Stimulated activated naive CD8-positive, alpha-beta T cell treated with anti-CD3 and anti-CD28 coated beads, Interleukin-15, amount 100 ng/mL, for 72 hours (primary cell): ENCODE results near the gene ZNF593.

Source experiments
- ATAC-seq: fragments of 150-1000 bp; cut with Tn5 transposase; 2 replicates; pipeline ENCODE4 v1.10.0; 2021; ENCODE audit warnings: mild to moderate bottlenecking, moderate library complexity
- DNase-seq, 2 donors: peaks; one replicate each; pipeline ENCODE4 v3.0.0; 2021 to 2022
- H3K27ac Mint-ChIP-seq, 2 donors: one replicate each; pipeline ENCODE4 v1.8.0; 2022; ENCODE audit warnings: mild to moderate bottlenecking in 2 of 2, mixed read lengths in 2 of 2, moderate library complexity in 2 of 2
- H3K27me3 Mint-ChIP-seq: one replicate; pipeline ENCODE4 v1.8.0; 2022; ENCODE audit warnings: mixed read lengths
- H3K4me1 Mint-ChIP-seq: one replicate; pipeline ENCODE4 v1.8.0; 2022; ENCODE audit warnings: mild to moderate bottlenecking, mixed read lengths
- H3K4me3 Mint-ChIP-seq, 2 donors: one replicate each; pipeline ENCODE4 v1.8.0; 2022; ENCODE audit warnings: mild to moderate bottlenecking in 2 of 2, mixed read lengths in 2 of 2, moderate library complexity in 1 of 2
- H3K9me3 Mint-ChIP-seq, 2 donors: one replicate each; pipeline ENCODE4 v1.8.0; 2022; ENCODE audit warnings: mixed read lengths in 2 of 2

The ZNF593 gene

DNA sequence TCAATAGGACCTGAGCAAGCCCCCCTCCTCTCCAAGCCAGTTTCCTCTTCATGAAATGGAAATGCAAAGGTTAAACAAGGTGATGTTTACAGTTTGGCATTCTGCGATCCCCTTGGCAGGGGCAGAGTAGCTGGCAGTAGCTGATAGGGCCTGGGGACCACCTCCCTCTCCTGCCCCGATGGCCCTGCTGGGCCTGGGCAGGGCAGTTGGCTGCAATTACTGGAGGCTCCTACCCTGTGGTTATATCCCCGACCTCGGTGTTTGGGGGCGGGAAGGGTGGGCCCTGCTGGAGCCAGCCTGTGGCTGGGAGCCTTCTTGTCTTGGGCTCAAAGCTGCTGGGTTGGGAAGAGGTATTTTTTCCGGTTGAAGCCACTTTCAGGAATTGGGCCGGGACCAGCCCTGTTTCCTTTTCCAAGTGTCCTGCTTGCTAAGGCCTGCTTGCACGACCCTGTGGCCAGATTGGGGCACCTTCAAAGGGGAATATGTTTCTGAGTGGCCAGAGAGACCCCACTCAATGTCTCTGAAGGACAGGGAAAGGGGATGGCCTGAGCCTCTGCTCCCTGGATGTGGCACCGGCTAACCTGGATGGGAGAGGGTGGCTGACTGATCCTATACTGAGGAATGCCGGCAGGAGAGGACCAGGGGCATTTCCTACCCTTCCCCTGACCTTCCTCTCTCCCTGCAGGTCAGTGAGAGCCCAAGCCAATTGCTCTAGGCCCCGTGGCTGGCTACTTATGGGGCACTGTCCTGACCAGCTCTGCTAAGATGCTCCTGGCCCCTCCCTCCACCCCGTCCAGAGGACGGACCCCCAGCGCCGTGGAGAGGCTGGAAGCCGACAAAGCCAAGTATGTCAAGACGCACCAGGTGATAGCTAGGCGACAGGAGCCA, 8.9 kb upstream of the ZNF593 start:
- H3K27me3 Mint-ChIP-seq = peaks cover 85% of the 10 kb centered on the region
- DNase-seq = no peak
- peak overlapping the region; percentile 6 to 59 for H3K4me3 Mint-ChIP-seq
- peaks cover 20% of the 10 kb centered on the region for H3K4me1 Mint-ChIP-seq
- ATAC-seq = no peak
- no peaks in the 10 kb centered on the region for H3K9me3 Mint-ChIP-seq
- no peak overlapping the region for H3K27ac Mint-ChIP-seq

DNA sequence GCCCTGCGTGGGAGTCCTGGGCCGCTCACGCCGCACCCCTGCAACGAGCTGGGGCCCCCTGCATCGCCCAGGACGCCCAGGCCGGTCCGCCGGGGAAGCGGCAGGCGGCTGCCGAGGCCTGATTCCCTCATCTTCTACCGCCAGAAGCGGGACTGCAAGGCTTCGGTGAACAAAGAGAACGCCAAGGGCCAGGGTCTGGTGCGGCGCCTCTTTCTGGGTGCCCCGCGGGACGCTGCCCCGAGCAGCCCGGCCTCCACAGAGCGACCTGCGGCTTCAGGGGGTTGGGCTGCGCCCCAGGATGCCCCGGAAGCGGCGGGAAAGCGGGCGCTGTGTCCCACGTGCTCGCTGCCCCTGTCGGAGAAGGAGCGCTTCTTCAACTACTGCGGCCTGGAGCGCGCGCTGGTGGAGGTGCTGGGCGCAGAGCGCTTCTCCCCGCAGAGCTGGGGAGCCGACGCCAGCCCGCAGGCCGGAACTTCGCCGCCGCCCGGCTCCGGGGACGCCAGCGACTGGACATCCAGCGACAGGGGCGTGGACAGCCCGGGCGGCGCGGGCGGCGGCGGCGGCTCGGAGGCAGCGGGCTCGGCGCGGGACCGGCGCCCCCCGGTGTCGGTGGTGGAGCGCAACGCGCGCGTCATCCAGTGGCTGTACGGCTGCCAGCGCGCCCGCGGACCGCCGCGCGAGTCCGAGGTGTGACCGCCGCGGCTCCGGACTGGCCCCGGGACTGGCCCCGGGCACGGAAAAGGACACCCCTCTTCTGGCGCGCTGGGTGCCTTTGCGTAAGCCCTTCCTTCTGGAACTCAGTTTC, 8.1 kb upstream of the ZNF593 start:
- Mint-ChIP-seq H3K4me3 (peak overlapping the region; percentile 68 to 79), H3K27me3 (peaks cover 76% of the 10 kb centered on the region), H3K9me3 (no peaks in the 10 kb centered on the region), H3K4me1 (peaks cover 26% of the 10 kb centered on the region), H3K27ac (no peak overlapping the region)
- DNase-seq (peak; percentile 52 to 53), ATAC-seq (peak; percentile 64)

DNA sequence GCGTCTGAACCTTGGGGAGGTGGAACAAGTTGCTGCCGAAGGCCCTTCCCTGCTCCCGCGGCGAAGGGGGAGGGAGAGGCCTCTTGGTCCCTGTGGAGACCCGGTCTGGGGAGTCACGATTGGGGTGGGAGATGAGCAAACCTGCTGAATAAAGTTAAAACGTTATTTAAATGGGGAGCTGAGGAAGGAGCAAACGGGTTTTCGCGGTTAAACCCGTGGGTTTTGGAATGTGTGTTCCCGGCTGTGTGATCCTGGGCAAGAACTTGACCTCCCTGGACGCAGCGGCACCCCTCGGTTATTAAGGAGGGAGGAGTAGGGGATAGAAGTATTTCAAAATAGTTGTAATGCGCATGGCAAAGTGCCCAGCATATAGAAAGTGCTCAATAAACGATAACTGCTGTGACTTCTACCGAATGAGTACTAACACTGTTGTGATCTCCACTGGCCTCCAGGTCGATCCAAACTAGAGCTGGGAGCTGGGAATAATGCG, 7.4 kb upstream of the ZNF593 start:
- ATAC-seq (no peak), DNase-seq (no peak)
- Mint-ChIP-seq H3K4me3 (peak overlapping the region; percentile 68 to 79), H3K27me3 (peaks cover 72% of the 10 kb centered on the region), H3K9me3 (no peaks in the 10 kb centered on the region), H3K27ac (no peak overlapping the region), H3K4me1 (peaks cover 31% of the 10 kb centered on the region)

DNA sequence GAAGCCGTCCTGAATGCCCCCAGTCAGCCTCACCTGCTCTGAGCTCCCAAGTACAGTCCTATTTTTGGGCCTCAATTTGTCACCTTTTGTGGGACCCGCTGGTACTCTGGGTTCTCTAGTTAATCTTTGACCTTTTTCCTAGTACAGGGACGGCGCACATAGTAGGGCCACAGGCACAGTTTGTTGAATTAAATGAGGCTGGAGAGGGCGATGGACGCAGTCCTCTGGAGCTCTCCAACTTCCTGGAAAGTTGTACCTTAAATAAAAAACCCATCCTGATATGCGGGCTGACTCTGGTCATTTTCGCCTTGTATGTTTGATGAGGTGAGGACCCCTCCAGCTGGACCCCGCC, 6.0 kb upstream of the ZNF593 start:
- Mint-ChIP-seq H3K4me3 (peak overlapping the region; percentile 29 to 56), H3K9me3 (no peaks in the 10 kb centered on the region), H3K27me3 (peaks cover 60% of the 10 kb centered on the region), H3K4me1 (peaks cover 31% of the 10 kb centered on the region), H3K27ac (no peak overlapping the region)
- DNase-seq = no peak
- no peak for ATAC-seq

DNA sequence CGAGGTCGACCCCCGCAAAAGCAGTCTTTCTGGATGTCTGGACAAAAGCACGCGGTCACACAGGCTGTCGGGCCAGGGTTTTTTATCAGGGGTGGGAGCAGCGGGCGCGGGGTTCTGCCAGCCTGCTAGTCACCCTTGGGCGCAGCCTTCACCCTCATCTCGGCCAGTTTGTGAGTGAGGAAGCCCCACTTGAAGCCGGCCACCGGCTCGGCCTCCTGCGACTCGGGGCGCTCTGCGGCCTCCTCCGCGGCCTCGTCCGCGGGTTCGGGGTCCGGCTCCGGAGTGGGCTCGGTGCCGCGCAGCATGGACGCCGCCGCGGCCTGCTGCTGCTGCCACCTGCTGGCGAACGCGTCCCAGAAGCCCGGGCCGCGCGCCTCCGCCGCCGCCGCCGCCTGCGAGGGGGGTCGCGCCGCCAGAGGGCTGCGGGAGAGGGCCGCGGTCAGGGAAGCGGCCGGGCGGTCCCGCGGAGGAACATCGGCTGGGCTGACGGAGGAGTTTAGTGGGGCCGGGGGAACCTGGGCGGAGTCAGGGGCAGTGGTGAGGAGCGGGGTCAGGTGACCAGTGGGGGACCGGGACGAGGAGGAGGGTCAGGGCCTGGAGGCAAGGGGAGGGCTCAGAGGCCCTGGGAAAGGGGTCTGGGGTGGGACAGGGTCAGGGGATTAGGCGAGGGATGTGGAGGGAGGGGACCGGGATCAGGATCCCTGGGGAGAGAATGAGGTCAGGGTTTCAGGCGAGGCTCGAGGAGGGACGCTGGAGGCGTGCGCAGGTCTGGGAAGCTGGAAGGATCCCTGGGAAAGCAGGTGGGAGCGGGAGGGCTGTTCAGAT, 5.5 kb upstream of the ZNF593 start:
- no peaks in the 10 kb centered on the region for H3K9me3 Mint-ChIP-seq
- peak overlapping the region; percentile 45 to 67 for H3K4me3 Mint-ChIP-seq
- H3K27me3 Mint-ChIP-seq = peaks cover 55% of the 10 kb centered on the region
- H3K27ac Mint-ChIP-seq = peak overlapping the region in 1 of 2 donors; percentile 38
- ATAC-seq = peak; percentile 65
- H3K4me1 Mint-ChIP-seq = peaks cover 31% of the 10 kb centered on the region
- peak; percentile 52 to 69 for DNase-seq

DNA sequence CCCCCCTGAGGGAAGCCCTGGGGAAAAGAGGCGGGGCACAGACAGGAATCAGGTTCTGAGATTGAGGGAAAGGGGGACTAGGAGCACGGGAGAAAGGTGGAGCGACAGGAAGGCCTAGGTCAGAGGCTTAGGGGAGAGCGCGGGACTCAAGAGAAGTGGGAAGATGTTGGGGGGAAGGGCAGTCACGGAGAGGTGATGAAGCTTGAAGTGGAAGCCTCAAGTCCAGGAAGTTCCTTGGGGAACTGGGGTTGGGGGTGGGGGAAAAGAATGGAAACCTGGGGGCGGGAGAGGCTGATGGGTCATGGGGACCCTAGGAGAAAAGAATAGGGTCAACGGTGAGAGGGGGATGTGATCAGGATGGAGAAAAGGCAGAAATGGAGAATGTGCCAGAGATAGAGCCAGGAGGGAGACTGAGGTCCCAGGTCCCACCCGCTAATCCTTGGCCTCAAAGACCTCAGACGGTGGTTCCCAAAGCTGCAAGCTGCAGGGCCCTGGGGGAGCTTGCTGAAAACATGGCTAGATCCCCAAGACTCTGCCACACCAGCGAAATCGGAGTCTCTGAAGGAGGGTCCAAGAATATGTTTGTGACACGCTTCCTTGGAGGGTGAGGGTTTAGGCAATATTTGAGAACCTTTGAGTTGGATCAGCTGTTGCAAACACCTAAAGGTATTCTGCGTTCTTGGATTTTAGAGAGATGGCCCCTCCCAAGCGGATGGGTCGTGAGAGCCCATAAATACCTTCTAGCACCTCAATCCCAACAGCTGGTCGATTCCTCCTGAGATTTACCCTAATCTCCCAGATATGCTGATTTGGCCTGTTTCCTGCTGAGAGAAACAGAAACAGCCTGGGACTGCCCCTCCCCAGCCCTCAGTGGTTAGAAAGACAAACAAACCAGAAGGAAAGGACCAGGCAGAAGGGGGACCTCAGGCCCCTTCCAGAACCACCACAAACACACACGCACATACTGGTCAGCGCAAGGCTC, 4.6 kb upstream of the ZNF593 start:
- peaks cover 32% of the 10 kb centered on the region for H3K4me1 Mint-ChIP-seq
- no peaks in the 10 kb centered on the region for H3K9me3 Mint-ChIP-seq
- ATAC-seq (no peak), DNase-seq (no peak)
- peak overlapping the region; percentile 45 to 67 for H3K4me3 Mint-ChIP-seq
- H3K27me3 Mint-ChIP-seq = peaks cover 46% of the 10 kb centered on the region
- H3K27ac Mint-ChIP-seq = no peak overlapping the region

DNA sequence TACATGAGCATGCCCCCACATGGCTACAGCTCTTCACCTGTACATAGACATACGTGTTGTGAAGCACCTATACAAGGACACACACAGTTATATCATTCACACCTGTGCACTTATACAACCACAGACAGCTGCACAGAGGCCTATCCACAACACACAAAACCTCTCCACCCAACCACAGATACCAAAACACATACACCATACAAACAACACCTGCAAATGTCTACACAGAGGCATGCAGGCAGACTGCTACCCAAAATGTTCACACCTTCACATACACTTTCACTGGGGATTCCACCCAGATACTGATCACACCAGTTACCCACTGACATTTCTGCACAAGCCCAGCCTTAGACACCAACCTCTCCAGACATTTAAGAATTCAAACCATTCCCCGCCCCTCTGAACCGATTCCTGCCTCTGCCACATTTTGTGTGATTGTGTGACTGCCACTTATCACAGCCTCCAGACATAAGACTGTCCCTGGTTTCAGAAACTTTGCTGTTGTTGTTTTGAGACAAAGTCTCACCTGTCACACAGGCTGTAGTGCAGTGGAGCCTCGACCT, 2.9 kb upstream of the ZNF593 start:
- DNase-seq (no peak), ATAC-seq (peak; percentile 4)
- Mint-ChIP-seq H3K4me1 (peaks cover 49% of the 10 kb centered on the region), H3K9me3 (no peaks in the 10 kb centered on the region), H3K27me3 (peaks cover 34% of the 10 kb centered on the region), H3K4me3 (no peak overlapping the region), H3K27ac (no peak overlapping the region)

DNA sequence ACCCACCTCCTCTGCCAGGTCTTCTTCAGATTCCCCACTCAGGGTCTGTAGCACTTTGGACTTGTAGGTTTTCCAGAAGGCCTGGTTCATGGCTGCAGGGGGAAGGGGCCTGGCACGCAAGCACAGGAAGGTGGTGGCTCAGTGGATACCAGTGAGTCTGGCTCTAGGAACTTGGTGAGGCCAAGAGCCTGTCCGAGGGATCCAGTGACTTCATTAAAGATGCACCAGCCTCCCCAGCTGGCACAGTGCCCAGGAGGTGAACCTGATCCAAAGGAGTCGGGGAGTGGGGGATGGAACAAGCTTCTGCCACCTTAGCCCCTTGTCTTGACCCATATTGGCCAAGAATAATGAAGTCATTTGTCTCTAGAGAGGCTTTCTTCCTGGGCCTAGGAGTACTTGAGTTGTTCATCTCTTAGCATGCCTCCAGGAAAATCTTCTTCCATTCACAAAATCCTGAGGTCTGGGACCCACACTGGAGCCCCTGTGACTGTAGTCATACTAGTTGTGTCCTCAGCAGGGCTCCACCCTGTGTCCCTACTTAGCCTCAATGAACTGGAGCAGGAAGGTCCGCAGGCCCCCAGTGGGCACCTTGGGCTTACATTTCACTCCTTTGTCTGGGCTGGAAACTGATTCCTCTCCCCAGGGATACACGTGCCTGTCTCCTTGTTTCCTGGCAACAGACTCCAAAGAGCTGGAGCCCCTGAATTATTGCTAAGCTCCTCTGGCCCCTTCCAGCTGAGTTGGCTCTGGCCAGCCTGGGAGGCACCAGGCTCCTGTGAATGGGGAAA, 1.1 kb upstream of the ZNF593 start, which contains the start of gene C1orf232:
Gene C1orf232, minus strand, starts transcription at position 554 of the 788 bp plus-strand sequence. Its CDS starts 464 bp downstream, at position 90.
- H3K9me3 Mint-ChIP-seq = no peaks in the 10 kb centered on the region
- peaks cover 43% of the 10 kb centered on the region for H3K4me1 Mint-ChIP-seq
- ATAC-seq (no peak), DNase-seq (no peak)
- H3K27me3 Mint-ChIP-seq = peaks cover 18% of the 10 kb centered on the region
- peak within 1 kb of the TSS; percentile 93 to 97 for H3K27ac Mint-ChIP-seq
- peak within 1 kb of the TSS; percentile 90 to 97 for H3K4me3 Mint-ChIP-seq

DNA sequence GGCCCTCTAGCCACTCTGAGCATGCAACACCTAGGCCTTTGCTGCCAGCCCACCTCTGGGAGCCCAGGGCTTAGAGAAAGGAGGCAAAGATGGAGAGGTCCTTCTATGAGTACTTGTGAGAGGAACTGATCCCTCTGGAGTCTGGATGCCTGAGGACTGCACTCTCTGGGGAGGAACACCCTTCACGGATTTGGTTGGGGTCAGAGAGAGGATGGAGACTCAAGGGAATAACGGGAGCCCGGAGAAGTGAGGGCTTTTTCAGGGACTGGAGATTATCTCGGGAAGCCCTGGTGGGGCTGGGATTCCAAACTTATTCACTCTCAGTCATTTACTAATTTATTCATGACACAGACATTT, 532 bp upstream of the ZNF593 start:
- DNase-seq = no peak
- Mint-ChIP-seq H3K27me3 (peaks cover 14% of the 10 kb centered on the region), H3K4me1 (peaks cover 43% of the 10 kb centered on the region), H3K4me3 (peak overlapping the region; percentile 57 to 97), H3K27ac (peak overlapping the region in 1 of 2 donors; percentile 36), H3K9me3 (no peaks in the 10 kb centered on the region)
- ATAC-seq = no peak

DNA sequence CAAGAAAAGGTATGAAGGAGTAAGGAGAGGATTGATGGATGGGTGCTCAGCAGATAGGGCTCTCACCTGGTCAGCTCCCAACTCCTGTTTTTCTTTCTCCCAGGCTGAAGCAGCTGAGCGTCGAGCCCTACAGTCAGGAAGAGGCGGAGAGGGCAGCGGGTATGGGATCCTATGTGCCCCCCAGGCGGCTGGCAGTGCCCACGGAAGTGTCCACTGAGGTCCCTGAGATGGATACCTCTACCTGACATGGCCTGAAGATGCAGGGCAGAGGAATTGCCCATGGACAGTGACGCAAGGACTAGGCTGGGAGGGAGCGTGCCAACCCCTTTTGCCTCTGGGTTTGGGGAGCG, 739 bp downstream of the ZNF593 start:
- peaks cover 32% of the 10 kb centered on the region for H3K4me1 Mint-ChIP-seq
- H3K9me3 Mint-ChIP-seq = no peaks in the 10 kb centered on the region
- DNase-seq (no peak), ATAC-seq (no peak)
- peak overlapping the region; percentile 59 to 97 for H3K27ac Mint-ChIP-seq
- peaks cover 3% of the 10 kb centered on the region for H3K27me3 Mint-ChIP-seq
- peak overlapping the region; percentile 90 to 97 for H3K4me3 Mint-ChIP-seq

DNA sequence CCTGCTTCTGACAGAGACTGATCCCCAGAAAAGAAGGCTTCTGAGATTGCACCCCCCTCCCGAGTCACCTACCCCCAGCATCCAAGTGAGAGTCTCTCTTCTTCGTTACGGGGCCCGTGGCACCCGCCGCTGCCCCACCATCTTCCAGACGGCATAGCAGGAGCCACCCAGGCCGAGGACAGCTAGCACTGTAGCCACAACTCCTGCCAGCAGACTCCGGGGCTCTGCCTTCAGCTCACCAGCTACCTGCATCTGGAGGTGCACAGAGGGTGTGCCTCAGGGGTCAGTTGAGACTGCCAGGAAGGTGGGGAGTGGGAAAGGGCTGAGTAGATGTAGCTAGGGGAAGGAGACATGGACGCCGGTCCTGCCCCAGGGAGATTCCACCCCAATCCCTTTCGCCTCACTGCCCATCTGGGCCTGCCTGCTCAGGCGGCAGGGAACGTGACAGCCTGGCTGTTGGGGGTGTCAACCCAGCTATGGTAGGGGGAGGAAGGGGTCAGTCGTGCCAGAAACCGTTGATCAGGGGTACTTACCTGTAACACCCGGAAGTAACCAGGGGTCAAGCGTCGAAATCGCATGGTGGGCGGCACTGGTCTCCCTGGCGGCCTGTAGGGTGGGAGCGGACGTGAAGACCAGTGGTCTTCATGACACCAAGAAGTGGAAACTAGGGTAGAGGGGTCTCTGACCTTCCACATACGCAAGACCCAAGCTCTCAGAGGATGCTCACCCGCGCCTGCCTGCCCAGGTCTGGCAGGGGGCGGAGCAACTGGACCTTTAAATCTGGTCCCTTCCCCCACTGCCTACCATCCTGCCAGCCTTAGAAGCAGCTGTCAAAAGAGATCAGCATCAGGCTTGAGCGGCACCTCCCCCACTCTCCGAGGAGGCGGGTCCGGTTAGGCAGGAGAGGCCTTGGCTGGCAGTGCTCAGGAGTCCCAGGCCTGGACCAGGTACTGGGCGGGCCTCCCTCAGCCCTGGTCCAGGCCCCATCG, 1.7 kb downstream of the ZNF593 start, which contains the start of gene ZNF593OS:
Gene ZNF593OS, minus strand, starts transcription at position 749 of the 989 bp plus-strand sequence. Its CDS starts 171 bp downstream, at position 578.
- H3K27me3 Mint-ChIP-seq = no peaks in the 10 kb centered on the region
- no peak for DNase-seq
- no peak for ATAC-seq
- peaks cover 26% of the 10 kb centered on the region for H3K4me1 Mint-ChIP-seq
- no peaks in the 10 kb centered on the region for H3K9me3 Mint-ChIP-seq
- peak within 1 kb of the TSS in 1 of 2 donors; percentile 59 for H3K27ac Mint-ChIP-seq
- peak within 1 kb of the TSS; percentile 90 to 97 for H3K4me3 Mint-ChIP-seq

DNA sequence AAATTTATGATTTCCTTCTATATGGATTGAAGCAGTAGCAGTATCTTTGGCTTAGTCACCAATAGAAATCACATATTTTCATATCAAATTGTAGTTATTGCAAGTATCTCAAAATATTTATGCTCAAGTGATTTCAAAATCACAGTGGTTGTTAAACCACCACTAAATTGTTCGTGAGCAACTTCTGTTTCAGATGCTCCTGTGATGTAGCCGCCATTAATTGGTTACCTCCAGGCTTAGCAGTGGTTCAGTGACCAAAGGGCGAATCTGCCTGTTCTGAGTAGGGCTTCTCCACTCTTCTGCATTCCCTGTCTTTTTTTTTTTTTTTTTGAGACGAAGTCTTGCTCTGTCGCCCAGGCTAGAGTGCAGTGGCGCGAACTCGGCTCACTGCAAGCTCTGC, 5.6 kb downstream of the ZNF593 start:
- Mint-ChIP-seq H3K4me1 (peaks cover 15% of the 10 kb centered on the region), H3K27ac (no peak overlapping the region), H3K4me3 (no peak overlapping the region), H3K9me3 (no peaks in the 10 kb centered on the region), H3K27me3 (no peaks in the 10 kb centered on the region)
- ATAC-seq = no peak
- DNase-seq = no peak
